Renal cortex interstitium (tissue), 15 donors: ENCODE data around the gene PPP1R7. TPM values are rescaled to one million over a fixed set of nuclear protein-coding genes. Genes with fewer than 3 reads are reported as not detected.
A peak's percentile ranks its signal among the peaks of the same experiment; 100 is the strongest.
"Not testable (repeated sequence)": the region's sequence is repeated elsewhere in the genome, so short reads cannot be mapped to it uniquely, and the experiment has no call there.

ENCODE experiments used
- DNase-seq, 11 donors: peaks; one replicate each; pipeline ENCODE4 v3.0.0-alpha.2; 2013; ENCODE audit warnings: low read depth in 9 of 11, low spot score in 4 of 11; ENCODE audit errors: extremely low read depth in 1 of 11
- long read RNA-seq, 16 experiments: transcript quantifications; one replicate each; lab custom pipeline, GENCODE V29; 2026
- polyA plus RNA-seq, 3 donors: library from polyadenylated mRNA; unstranded; fragments of 120-200 nt; gene quantifications; one replicate each; pipeline ENCODE4 v1.2.1, GENCODE V29; 2013; ENCODE audit not compliant: insufficient read length in 3 of 3

PPP1R7 gene, protein sequence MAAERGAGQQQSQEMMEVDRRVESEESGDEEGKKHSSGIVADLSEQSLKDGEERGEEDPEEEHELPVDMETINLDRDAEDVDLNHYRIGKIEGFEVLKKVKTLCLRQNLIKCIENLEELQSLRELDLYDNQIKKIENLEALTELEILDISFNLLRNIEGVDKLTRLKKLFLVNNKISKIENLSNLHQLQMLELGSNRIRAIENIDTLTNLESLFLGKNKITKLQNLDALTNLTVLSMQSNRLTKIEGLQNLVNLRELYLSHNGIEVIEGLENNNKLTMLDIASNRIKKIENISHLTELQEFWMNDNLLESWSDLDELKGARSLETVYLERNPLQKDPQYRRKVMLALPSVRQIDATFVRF
- polyA plus RNA-seq, result 10 to 100 TPM; 66.9 to 84.2 (median 77.4) TPM
- long read RNA-seq, donor 1, transcript PPP1R7-201 (10 exons, 2,386 nt), result major isoform, 12 of 15 reads
- long read RNA-seq, donor 1, partial matches to known transcripts, result 0 of 15 reads
- long read RNA-seq, donor 1, other reads (novel, unspliced or antisense), result 0 of 15 reads
- long read RNA-seq, donor 2, transcript PPP1R7-201 (10 exons, 2,386 nt), result major isoform, 7 of 16 reads
- long read RNA-seq, donor 2, partial matches to known transcripts, result 6 of 16 reads
- long read RNA-seq, donor 2, other reads (novel, unspliced or antisense), result 0 of 16 reads
- long read RNA-seq, donor 3, transcript PPP1R7-201 (10 exons, 2,386 nt), result major isoform, 18 of 52 reads
- long read RNA-seq, donor 3, partial matches to known transcripts, result 25 of 52 reads
- long read RNA-seq, donor 3, other reads (novel, unspliced or antisense), result 0 of 52 reads
- long read RNA-seq, donor 4, transcript PPP1R7-201 (10 exons, 2,386 nt), result major isoform, 12 of 29 reads
- long read RNA-seq, donor 4, partial matches to known transcripts, result 14 of 29 reads
- long read RNA-seq, donor 4, other reads (novel, unspliced or antisense), result 0 of 29 reads
- long read RNA-seq, donor 5, result 0 reads
- long read RNA-seq, donor 6, transcript PPP1R7-201 (10 exons, 2,386 nt), result major isoform, 14 of 35 reads
- long read RNA-seq, donor 6, partial matches to known transcripts, result 17 of 35 reads
- long read RNA-seq, donor 6, other reads (novel, unspliced or antisense), result 0 of 35 reads
- long read RNA-seq, donor 7, transcript PPP1R7-201 (10 exons, 2,386 nt), result major isoform, 17 of 49 reads
- long read RNA-seq, donor 7, partial matches to known transcripts, result 26 of 49 reads
- long read RNA-seq, donor 7, other reads (novel, unspliced or antisense), result 0 of 49 reads
- long read RNA-seq, donor 8, transcript PPP1R7-201 (10 exons, 2,386 nt), result major isoform, 27 of 66 reads
- long read RNA-seq, donor 8, transcript PPP1R7-206 (9 exons, 965 nt), result minor isoform, 10 of 66 reads
- long read RNA-seq, donor 8, partial matches to known transcripts, result 26 of 66 reads
- long read RNA-seq, donor 8, other reads (novel, unspliced or antisense), result 0 of 66 reads
- long read RNA-seq, donor 9, transcript PPP1R7-206 (9 exons, 965 nt), result minor isoform, 5 of 47 reads
- long read RNA-seq, donor 9, transcript PPP1R7-201 (10 exons, 2,386 nt), result major isoform, 13 of 47 reads
- long read RNA-seq, donor 9, partial matches to known transcripts, result 28 of 47 reads
- long read RNA-seq, donor 9, other reads (novel, unspliced or antisense), result 0 of 47 reads
- long read RNA-seq, donor 10, transcript PPP1R7-201 (10 exons, 2,386 nt), result major isoform, 15 of 45 reads
- long read RNA-seq, donor 10, partial matches to known transcripts, result 27 of 45 reads
- long read RNA-seq, donor 10, other reads (novel, unspliced or antisense), result 0 of 45 reads
- long read RNA-seq, donor 11, transcript PPP1R7-206 (9 exons, 965 nt), result minor isoform, 5 of 27 reads
- long read RNA-seq, donor 11, transcript PPP1R7-201 (10 exons, 2,386 nt), result major isoform, 9 of 27 reads
- long read RNA-seq, donor 11, partial matches to known transcripts, result 13 of 27 reads
- long read RNA-seq, donor 11, other reads (novel, unspliced or antisense), result 0 of 27 reads
- long read RNA-seq, donor 12, partial matches to known transcripts, result 5 of 11 reads
- long read RNA-seq, donor 12, other reads (novel, unspliced or antisense), result 0 of 11 reads
- long read RNA-seq, donor 13, transcript PPP1R7-206 (9 exons, 965 nt), result minor isoform, 9 of 55 reads
- long read RNA-seq, donor 13, transcript PPP1R7-201 (10 exons, 2,386 nt), result major isoform, 21 of 55 reads
- long read RNA-seq, donor 13, partial matches to known transcripts, result 20 of 55 reads
- long read RNA-seq, donor 13, other reads (novel, unspliced or antisense), result 0 of 55 reads
- long read RNA-seq, donor 14, transcript PPP1R7-206 (9 exons, 965 nt), result minor isoform, 5 of 43 reads
- long read RNA-seq, donor 14, transcript PPP1R7-201 (10 exons, 2,386 nt), result major isoform, 13 of 43 reads
- long read RNA-seq, donor 14, partial matches to known transcripts, result 21 of 43 reads
- long read RNA-seq, donor 14, other reads (novel, unspliced or antisense), result 0 of 43 reads
- long read RNA-seq, donor 15, transcript PPP1R7-201 (10 exons, 2,386 nt), result major isoform, 7 of 22 reads
- long read RNA-seq, donor 15, partial matches to known transcripts, result 11 of 22 reads
- long read RNA-seq, donor 15, other reads (novel, unspliced or antisense), result 0 of 22 reads
- long read RNA-seq, donor 16, transcript PPP1R7-201 (10 exons, 2,386 nt), result major isoform, 37 of 97 reads
- long read RNA-seq, donor 16, transcript PPP1R7-206 (9 exons, 965 nt), result minor isoform, 6 of 97 reads
- long read RNA-seq, donor 16, partial matches to known transcripts, result 53 of 97 reads
- long read RNA-seq, donor 16, other reads (novel, unspliced or antisense), result 0 of 97 reads

DNA sequence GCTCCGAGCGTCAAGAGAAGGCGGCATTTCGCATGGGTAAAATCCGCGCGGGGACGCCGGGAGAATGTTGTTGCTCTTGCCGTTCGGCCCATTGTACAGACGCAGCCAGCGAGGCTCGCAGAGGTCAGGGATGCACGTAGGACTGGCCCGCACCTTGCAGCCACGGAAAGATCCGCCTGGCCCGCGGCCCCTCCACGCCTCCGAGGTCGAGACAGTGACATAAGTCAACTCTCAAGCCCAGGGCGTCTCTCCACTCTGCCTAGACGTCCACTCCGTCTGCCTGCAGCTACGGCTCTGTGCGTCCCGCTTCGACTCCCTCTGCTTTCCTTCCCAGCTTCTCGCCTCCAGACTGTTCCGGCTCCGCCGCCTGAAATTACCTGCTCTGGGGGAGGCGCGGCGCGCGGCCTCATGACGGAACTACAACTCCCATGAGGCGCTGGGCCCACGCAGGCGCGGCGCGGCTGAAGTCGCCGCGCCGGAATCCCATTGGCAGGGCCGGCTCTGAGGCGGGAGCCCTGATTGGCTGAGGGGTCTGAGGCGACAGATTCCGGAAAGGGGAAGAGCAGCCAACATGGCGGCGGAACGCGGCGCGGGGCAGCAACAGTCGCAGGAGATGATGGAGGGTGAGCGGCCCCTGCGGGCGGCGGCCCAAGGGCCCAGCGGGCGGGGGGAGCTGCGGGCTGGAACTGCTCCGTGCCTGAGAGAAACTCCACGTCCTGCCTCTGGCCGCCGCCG is at the start of gene PPP1R7:
TSS of gene PPP1R7 (plus strand) at position 543 of the 735 bp plus-strand sequence. CDS start at position 572, 29 bp downstream.
- DNase-seq, result peak in 10 of 11 donors; percentile 86 to 93 (median 90)

DNA sequence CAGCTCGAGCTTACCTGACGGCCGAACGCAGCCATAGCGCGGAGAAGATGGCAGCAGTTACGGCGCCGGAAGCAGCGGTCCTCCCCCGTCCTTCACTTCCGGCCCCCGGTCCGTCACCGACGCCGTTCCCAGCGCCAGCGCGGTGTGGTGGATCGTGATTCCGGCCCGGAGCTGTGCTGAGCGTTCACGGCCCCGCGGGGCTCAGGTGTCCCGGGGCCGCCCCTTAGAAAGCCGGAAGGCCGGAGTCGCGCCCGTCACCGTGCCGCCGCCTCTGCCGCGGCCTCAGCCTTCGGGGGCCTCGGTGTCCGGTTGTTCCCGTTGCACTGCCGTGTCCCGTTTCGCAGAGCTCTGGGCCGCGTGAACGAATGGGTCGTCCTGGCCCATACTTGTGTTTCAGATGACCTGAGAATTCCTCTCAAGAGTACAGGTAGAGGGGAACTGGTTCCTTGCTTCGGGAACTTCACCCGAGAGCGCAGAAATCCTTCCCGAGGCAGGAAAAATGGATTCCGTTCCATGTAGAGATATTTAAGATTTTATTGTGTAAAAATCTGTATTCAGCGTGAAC is 47.9 kb upstream of the PPP1R7 start, which contains the start of gene MTERF4:
TSS of gene MTERF4 (minus strand) at position 49 of the 565 bp plus-strand sequence. CDS start at position 35, 14 bp downstream.
- DNase-seq, result peak; percentile 50 to 86 (median 80)

GRCh38 chr2:241103176-241103595 is 47.1 kb upstream of the PPP1R7 start:
- DNase-seq, result no peak

DNA sequence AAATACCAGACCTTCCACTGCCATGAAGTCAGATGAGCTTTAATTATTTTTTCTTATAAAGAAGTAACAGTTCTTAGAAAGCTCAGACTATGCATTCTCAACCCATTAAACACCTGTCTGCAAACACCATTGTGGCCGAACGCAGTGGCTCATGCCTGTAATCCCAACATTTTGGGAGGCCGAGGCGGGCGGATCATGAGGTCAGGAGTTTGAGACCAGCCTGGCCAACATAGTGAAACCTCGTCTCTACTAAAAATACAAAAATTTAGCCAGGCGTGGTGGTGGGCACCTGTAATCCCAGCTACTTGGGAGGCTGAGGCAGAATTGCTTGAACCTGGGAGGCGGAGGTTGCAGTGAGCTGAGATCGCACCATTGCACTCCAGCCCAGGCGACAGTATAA is 45.7 kb upstream of the PPP1R7 start:
- not testable (repeated sequence) for DNase-seq

DNA sequence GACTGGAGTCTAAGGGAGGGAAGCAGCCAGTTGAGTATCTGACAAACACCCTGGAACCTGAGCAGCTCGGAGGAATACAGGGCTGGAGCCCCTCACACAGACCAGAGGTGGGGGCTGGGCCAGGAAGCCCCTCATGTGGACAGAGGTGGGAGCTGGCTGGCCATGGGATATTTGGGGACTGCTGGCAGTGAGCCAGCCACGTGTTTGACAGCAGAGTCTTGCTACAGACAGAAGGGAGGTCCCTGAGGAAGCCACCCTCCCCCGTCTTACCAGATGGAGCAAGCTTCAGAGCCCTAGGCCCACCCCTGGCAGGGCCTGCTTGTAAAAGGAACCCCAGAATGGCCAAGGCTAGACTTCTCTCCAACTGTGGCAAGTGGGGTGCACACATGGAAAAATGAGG is 44.6 kb upstream of the PPP1R7 start:
- no peak for DNase-seq

GRCh38 chr2:241107031-241107783 is 43.1 kb upstream of the PPP1R7 start:
- no peak for DNase-seq

DNA sequence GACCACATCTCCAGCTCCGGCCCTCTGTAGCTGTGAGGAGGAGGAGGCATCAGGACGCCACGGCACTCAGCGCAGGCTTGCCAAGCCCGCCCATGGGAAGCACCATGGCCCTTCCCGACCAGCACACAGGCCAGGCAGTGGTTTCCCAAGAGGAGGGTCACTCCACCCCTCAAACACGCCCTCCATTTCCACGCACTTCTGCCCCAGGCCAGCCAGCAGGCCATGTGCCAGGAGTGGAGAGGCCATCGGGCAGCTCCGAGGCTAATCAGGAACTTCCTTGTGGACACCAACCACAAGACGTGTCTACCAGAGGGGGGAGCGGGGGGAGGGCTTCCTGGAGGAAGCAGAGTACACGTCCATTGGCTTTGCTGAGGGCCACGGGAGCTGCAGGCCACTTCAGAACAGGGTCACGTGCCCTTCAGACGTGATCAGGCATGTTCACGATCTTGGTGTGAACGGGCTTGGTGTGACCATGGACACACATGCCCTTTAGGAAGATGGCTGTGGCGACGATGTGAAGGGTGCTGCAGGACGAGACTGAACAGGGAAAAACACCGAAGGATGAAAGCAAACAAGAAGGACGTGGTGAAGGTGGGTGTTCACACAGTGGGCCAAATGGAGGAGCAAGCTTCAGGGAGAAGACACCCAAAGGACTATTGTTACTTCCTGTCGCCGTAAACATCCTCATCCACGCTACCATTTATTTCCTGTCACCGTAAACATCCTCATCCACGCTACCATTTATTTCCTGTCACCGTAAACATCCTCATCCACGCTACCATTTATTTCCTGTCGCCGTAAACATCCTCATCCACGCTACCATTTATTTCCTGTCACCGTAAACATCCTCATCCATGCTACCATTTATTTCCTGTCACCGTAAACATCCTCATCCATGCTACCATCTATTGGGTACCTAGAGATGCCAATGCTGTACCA is 41.7 kb upstream of the PPP1R7 start:
- DNase-seq, result no peak

- DNase-seq, result no peak
Measured at GRCh38 chr2:241109210-241110088, 40.8 kb upstream of the PPP1R7 start.

DNA sequence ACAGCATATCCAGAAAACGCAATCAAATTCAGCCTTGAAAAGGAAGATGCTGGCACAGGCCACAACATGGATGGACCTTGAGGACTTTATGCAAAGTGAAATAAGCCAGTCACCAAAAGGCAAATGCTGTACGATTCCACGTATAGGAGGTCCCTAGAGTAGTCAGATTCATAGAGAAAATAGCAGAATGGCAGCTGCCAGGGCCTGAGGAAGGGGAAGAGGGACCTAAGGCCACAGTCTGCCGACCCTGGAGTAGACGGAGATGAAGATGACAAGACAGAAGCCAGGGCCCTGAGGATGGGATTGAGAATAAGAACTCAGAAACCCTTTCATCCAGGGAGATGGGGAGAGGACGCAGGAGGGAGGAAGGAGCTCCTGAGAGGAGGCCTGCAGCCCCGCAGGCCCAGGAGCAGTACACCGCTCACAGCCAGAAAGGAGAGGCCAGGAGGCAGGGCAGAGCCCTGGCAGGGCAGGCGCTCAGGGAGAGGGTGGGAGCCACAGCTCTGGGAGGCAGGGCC is 40.1 kb upstream of the PPP1R7 start:
- DNase-seq, result no peak

DNA sequence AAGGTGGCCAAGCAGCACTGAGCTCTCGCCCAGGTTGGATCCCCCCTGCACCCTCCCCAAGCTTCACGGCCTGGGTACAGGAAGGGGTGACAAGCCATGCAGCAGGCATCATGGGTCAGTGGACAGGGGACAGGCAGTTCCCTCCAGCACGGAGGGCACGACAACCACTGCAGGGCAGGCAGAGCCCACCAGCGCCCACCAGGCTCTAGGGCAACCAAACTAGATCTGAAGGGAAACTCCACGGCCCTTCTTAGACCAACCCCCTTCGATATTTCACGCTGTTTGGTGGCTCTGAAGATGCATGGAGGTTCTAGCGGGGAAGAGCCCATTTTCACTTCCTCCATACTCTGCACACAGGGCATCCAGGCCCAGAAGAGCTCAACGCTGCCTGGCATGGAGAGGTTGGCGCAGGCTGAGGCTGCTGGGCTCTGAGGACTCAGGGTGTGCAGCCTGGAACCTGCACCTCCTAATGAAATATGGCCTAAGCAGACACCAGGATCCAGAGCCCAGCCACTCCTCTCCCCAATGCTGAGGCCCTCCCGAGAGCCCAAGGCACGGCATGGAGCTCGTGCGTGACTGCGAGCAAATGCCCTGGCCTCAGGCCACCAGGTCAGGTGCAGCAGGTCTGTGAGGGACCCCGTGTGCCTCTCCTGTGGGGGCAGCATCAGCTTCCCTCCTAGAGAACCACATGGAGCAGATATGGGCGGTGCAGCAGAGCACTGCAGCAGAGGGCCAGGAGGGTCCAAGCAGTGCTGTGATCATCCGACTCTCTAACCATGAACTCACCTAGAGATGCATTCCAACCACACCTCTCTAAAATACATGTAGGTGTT is 39.4 kb upstream of the PPP1R7 start:
- no peak for DNase-seq

DNA sequence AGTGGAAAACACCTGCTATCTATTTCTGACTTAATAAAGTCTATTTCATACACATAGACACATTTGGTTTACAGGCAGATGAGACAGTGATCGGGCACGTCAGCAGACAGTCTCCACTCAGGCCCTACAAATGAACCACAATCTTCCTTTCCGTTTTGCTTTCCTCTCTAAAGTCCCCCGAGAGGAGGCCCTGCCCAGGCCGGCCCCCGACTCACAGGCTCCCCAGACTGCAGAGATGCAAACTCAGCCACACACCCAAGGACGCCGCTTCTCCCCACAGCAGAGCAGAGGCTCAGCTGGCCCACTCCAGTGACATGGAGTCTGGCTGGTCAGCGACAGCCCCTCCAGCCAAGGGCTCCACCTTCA is 38.8 kb upstream of the PPP1R7 start:
- no peak for DNase-seq
